A549 (cell line): ENCODE results near the gene PXYLP1. TPM values are rescaled to one million over a fixed set of nuclear protein-coding genes. Genes with fewer than 3 reads are reported as not detected.

ENCODE experiments used
- ATAC-seq, 2 experiments: fragments of 200-7000 bp in 1 of 2; fragments of >200 bp in 1 of 2; cut with Nextera tagmentation in 1 of 2; cut with Tn5 transposase in 1 of 2; 3 replicates each; pipeline versions ENCODE4 v1.8.0 to v1.9.1; 2018 to 2020; ENCODE audit warnings: mild to moderate bottlenecking in 1 of 2, moderate library complexity in 1 of 2
- CTCF ChIA-PET: fragments of 300-600 bp; sonication (Branson Sonifier 250); formaldehyde crosslinking; extraction: SDS; loops from one replicate; lab custom pipeline; 2021; ENCODE audit warnings: antibody characterized with exemption, inconsistent platforms; lab: Yijun Ruan, JAX
- POLR2A ChIA-PET: fragments of 350-600 bp; formaldehyde crosslinking; extraction: SDS; loops from one replicate; lab custom pipeline; 2021; ENCODE audit warnings: antibody characterized with exemption, inconsistent platforms; lab: Yijun Ruan, JAX
- DNase-seq, 2 experiments: peaks; one replicate each; pipeline versions ENCODE4 v3.0.0 to v3.0.0-alpha.2; 2011 to 2016; ENCODE audit warnings: low read depth in 1 of 2, low spot score in 1 of 2
- FAIRE-seq: peaks from 2 replicates; lab custom pipeline; 2011; peaks lifted over from hg19 to GRCh38; lab: Jason Lieb, UNC
- H3K27ac ChIP-seq, 2 experiments: fragments of >200 bp; sonication (Bioruptor Twin); formaldehyde crosslinking; 3 replicates each; pipeline ENCODE4 v1.5.1; 2016 to 2017
- H3K4me1 ChIP-seq: fragments of >200 bp; sonication (Bioruptor Twin); formaldehyde crosslinking; 3 replicates; pipeline ENCODE4 v1.6.1; 2016
- H3K4me2 ChIP-seq: fragments of >200 bp; sonication (Bioruptor Twin); formaldehyde crosslinking; 3 replicates; pipeline ENCODE4 v1.6.1; 2016
- H3K4me3 ChIP-seq: fragments of >200 bp; sonication (Bioruptor Twin); formaldehyde crosslinking; 3 replicates; pipeline ENCODE4 v1.5.1; 2016
- H3K9me3 ChIP-seq: fragments of >200 bp; sonication (Bioruptor Twin); formaldehyde crosslinking; 3 replicates; pipeline ENCODE4 v1.6.1; 2016
- BHLHE40 ChIP-seq: IDR thresholded peaks from 2 replicates; pipeline ENCODE4 v1.6.1; 2012; ENCODE audit warnings: low read depth, low read length, inconsistent platforms
- CBX2 ChIP-seq: fragments of 200-600 bp; sonication (generic); IDR thresholded peaks from 2 replicates; pipeline ENCODE4 v1.6.1; 2016; ENCODE audit warnings: low read depth, mild to moderate bottlenecking, borderline replicate concordance
- CHD2 ChIP-seq: fragments of 150-350 bp; IDR thresholded peaks from 2 replicates; pipeline ENCODE4 v1.6.1; 2014; ENCODE audit warnings: low read length; ENCODE audit not compliant: partially characterized antibody
- CHD4 ChIP-seq: fragments of 200-600 bp; sonication (generic); IDR thresholded peaks from 2 replicates; pipeline ENCODE4 v1.6.1; 2016; ENCODE audit warnings: antibody characterized with exemption, mild to moderate bottlenecking, borderline replicate concordance
- EHF ChIP-seq: fragments of 250-450 bp; sonication (Bioruptor Pico); IDR thresholded peaks from 2 replicates; pipeline ENCODE4 v1.5.0; 2020; ENCODE audit warnings: mild to moderate bottlenecking
- EP300 ChIP-seq, 2 experiments: fragments of >200 bp; sonication (Bioruptor Twin); formaldehyde crosslinking; IDR thresholded peaks; 2 replicates in 1 of 2; 3 replicates in 1 of 2; pipeline ENCODE4 v1.6.1; 2016 to 2017
- FOSB ChIP-seq: fragments of 250-450 bp; sonication (Bioruptor Pico); IDR thresholded peaks from 2 replicates; pipeline ENCODE4 v1.5.0; 2020; ENCODE audit warnings: mild to moderate bottlenecking, moderate library complexity
- FOXS1 ChIP-seq: fragments of 250-450 bp; sonication (Bioruptor Pico); IDR thresholded peaks from 2 replicates; pipeline ENCODE4 v1.5.0; 2020; ENCODE audit warnings: mild to moderate bottlenecking, moderate library complexity
- HES2 ChIP-seq: fragments of >200 bp; sonication (Bioruptor Twin); formaldehyde crosslinking; IDR thresholded peaks from 2 replicates; pipeline ENCODE4 v1.6.1; 2016
- HEYL ChIP-seq: fragments of 250-450 bp; sonication (Bioruptor Pico); IDR thresholded peaks from 2 replicates; pipeline ENCODE4 v1.8.0; 2021; ENCODE audit warnings: mild to moderate bottlenecking, moderate library complexity
- HOXA7 ChIP-seq: fragments of 250-450 bp; sonication (Bioruptor Pico); IDR thresholded peaks from 2 replicates; pipeline ENCODE4 v1.5.0; 2020; ENCODE audit warnings: mild to moderate bottlenecking, moderate library complexity
- HOXB5 ChIP-seq: fragments of 250-450 bp; sonication (Bioruptor Pico); IDR thresholded peaks from 2 replicates; pipeline ENCODE4 v1.5.0; 2020; ENCODE audit warnings: mild to moderate bottlenecking, moderate library complexity
- JUN ChIP-seq, 2 experiments: fragments of >200 bp; sonication (Bioruptor Twin); formaldehyde crosslinking; IDR thresholded peaks; 2 replicates in 1 of 2; 3 replicates in 1 of 2; pipeline ENCODE4 v1.6.1; 2016 to 2017
- MAFK ChIP-seq: fragments of 450-650 bp; IDR thresholded peaks from 2 replicates; pipeline ENCODE4 v1.6.1; 2014; ENCODE audit not compliant: partially characterized antibody
- POLR2AphosphoS2 ChIP-seq: conservative IDR thresholded peaks from 2 replicates; pipeline ENCODE4 v1.6.1; 2012; ENCODE audit warnings: low read length, improper control_type of control experiment, inconsistent platforms
- RAD21 ChIP-seq, 2 experiments: fragments of >200 bp in 1 of 2; sonication (Bioruptor Twin) in 1 of 2; formaldehyde crosslinking in 1 of 2; IDR thresholded peaks in 1 of 2; conservative IDR thresholded peaks in 1 of 2; 2 replicates in 1 of 2; 3 replicates in 1 of 2; pipeline ENCODE4 v1.6.1; 2012 to 2018; ENCODE audit warnings: inconsistent platforms in 1 of 2
- USF2 ChIP-seq: fragments of 450-650 bp; IDR thresholded peaks from 2 replicates; pipeline ENCODE4 v1.6.1; 2014; ENCODE audit warnings: antibody characterized with exemption
- ZFP36 ChIP-seq: fragments of 450-650 bp; IDR thresholded peaks from 2 replicates; pipeline ENCODE4 v1.6.1; 2014; ENCODE audit warnings: borderline replicate concordance; ENCODE audit not compliant: partially characterized antibody
- WGBS: methylation state at CpG from one replicate; pipeline ENCODE4 v1.1.6; 2017; ENCODE audit errors: missing lambda C conversion rate; 5-methylcytosine and 5-hydroxymethylcytosine counted together
- polyA plus RNA-seq, 4 experiments: library from polyadenylated mRNA; depleted of rRNA in 3 of 4; stranded (reverse); fragments of >200 nt; fragmentation: RNase III in 1 of 4; extraction: RNeasy Plus Mini Kit Qiagen cat#74134 plus additional on column Dnase treatment in 1 of 4; gene quantifications; 2 replicates in 3 of 4; 3 replicates in 1 of 4; pipeline ENCODE4 v1.2.3, GENCODE V29; 2011 to 2017
- TF ChIP-seq, protein P1 (sequence below): IDR thresholded peaks from 2 replicates; pipeline ENCODE4 v1.6.1; 2012
- TF ChIP-seq, protein P2 (sequence below): IDR thresholded peaks from 2 replicates; pipeline ENCODE4 v1.6.1; 2012; ENCODE audit warnings: low read depth, borderline replicate concordance
- TF ChIP-seq, protein P3 (sequence below): IDR thresholded peaks from 2 replicates; pipeline ENCODE4 v1.6.1; 2012

Gene PXYLP1
- polyA plus RNA-seq, 2 of the 4 experiments (the other 2 are of a cell fraction): 8.0 to 11.7 TPM

GRCh38 chr3:141271279-141272030 lies 39.8 kb downstream of the PXYLP1 start:
- Histone ChIP-seq H3K27ac (no peak overlapping the region), H3K4me2 (no peak overlapping the region), H3K4me1 (peaks cover 14% of the 10 kb centered on the region), H3K4me3 (no peak overlapping the region), H3K9me3 (no peaks in the 10 kb centered on the region)
- 70% methylated on average over 4 of the region's 4 CpGs for WGBS
- ATAC-seq (no peak), FAIRE-seq (no peak), DNase-seq (no peak)
- ChIA-PET POLR2A (no interaction called here), CTCF (interaction anchor here (0.9 to 1.8 kb wide), 5 partner anchors 8 to 181 kb away, joined by 3 to 8 read pairs (median 3); no protein-coding TSS in a partner anchor)
- TF ChIP-seq CHD4 (no peak), HOXB5 (CRISPR knock-in tag) (no peak), ZFP36 (no peak), CHD2 (no peak), RAD21 (conservative IDR thresholded peaks at IDR 0.05 in 1 of 2, IDR thresholded peaks at IDR 0.05 in 1 of 2) (no peak), POLR2AphosphoS2 (no peak), FOXS1 (no peak), EHF (CRISPR knock-in tag) (no peak), JUN (IDR thresholded peaks at IDR 0.05) (no peak)
- TF ChIP-seq, protein P1, sequence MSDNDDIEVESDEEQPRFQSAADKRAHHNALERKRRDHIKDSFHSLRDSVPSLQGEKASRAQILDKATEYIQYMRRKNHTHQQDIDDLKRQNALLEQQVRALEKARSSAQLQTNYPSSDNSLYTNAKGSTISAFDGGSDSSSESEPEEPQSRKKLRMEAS: no peak

GRCh38 chr3:141272906-141273662 lies 41.5 kb downstream of the PXYLP1 start:
- TF ChIP-seq MAFK: no peak
- TF ChIP-seq BHLHE40: no peak
- TF ChIP-seq, protein P2, sequence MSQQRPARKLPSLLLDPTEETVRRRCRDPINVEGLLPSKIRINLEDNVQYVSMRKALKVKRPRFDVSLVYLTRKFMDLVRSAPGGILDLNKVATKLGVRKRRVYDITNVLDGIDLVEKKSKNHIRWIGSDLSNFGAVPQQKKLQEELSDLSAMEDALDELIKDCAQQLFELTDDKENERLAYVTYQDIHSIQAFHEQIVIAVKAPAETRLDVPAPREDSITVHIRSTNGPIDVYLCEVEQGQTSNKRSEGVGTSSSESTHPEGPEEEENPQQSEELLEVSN: no peak
- TF ChIP-seq CHD2: no peak
- no peak for TF ChIP-seq EP300 (IDR thresholded peaks at IDR 0.05)
- no peak for TF ChIP-seq HOXB5 (CRISPR knock-in tag)
- no peak for TF ChIP-seq CBX2
- TF ChIP-seq USF2: no peak
- no peak for TF ChIP-seq FOSB (CRISPR knock-in tag)
- TF ChIP-seq HOXA7: no peak
- no peak for TF ChIP-seq HES2
- TF ChIP-seq HEYL (CRISPR knock-in tag): no peak
- TF ChIP-seq, protein P3, sequence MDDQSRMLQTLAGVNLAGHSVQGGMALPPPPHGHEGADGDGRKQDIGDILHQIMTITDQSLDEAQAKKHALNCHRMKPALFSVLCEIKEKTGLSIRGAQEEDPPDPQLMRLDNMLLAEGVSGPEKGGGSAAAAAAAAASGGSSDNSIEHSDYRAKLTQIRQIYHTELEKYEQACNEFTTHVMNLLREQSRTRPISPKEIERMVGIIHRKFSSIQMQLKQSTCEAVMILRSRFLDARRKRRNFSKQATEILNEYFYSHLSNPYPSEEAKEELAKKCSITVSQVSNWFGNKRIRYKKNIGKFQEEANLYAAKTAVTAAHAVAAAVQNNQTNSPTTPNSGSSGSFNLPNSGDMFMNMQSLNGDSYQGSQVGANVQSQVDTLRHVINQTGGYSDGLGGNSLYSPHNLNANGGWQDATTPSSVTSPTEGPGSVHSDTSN: no peak
- ChIA-PET POLR2A (no interaction called here), CTCF (interaction anchor here (1.2 to 2.2 kb wide), 3 partner anchors 30 to 465 kb away, joined by 3 to 9 read pairs (median 3); partner anchors contain the start of genes PXYLP1 and RNF7)
- H3K4me1 ChIP-seq: peaks cover 17% of the 10 kb centered on the region
- no peak overlapping the region for H3K4me2 ChIP-seq
- FAIRE-seq (no peak), DNase-seq (no peak), ATAC-seq (no peak)
- WGBS: 75% methylated on average over 8 of the region's 8 CpGs
- H3K9me3 ChIP-seq: no peaks in the 10 kb centered on the region
- no peak overlapping the region for H3K27ac ChIP-seq
- H3K4me3 ChIP-seq: no peak overlapping the region
